ENCODE data around the gene RBM33.

The RBM33 gene

GRCh38 chr7:155728116-155728515, 83.7 kb downstream of the RBM33 start:
- DNase-seq, result no peak

- DNase-seq, result no peak
Measured at GRCh38 chr7:155729847-155730246, 85.4 kb downstream of the RBM33 start.

GRCh38 chr7:155731380-155731779, 86.9 kb downstream of the RBM33 start:
- no peak for DNase-seq

GRCh38 chr7:155731871-155732270, 87.4 kb downstream of the RBM33 start:
- no peak for DNase-seq

GRCh38 chr7:155732286-155732685, 87.8 kb downstream of the RBM33 start:
- no peak for DNase-seq

GRCh38 chr7:155733582-155734444, 89.4 kb downstream of the RBM33 start:
- DNase-seq, result no peak

- DNase-seq, result no peak
Measured at GRCh38 chr7:155734445-155734809, 90.0 kb downstream of the RBM33 start.

- DNase-seq, result no peak
Measured at GRCh38 chr7:155735442-155736115, 91.1 kb downstream of the RBM33 start.

GRCh38 chr7:155737590-155737989, 93.1 kb downstream of the RBM33 start:
- DNase-seq, result no peak

- DNase-seq, result no peak
Measured at GRCh38 chr7:155738104-155738503, 93.6 kb downstream of the RBM33 start.

GRCh38 chr7:155738652-155739537, 94.4 kb downstream of the RBM33 start:
- DNase-seq, result peak; percentile 54 to 58

GRCh38 chr7:155739538-155740143, 95.2 kb downstream of the RBM33 start:
- DNase-seq, result no peak

GRCh38 chr7:155741082-155741481, 96.6 kb downstream of the RBM33 start:
- no peak for DNase-seq

GRCh38 chr7:155741805-155742204, 97.3 kb downstream of the RBM33 start:
- DNase-seq, result no peak

- DNase-seq, result no peak
Measured at GRCh38 chr7:155743177-155743576, 98.7 kb downstream of the RBM33 start.

GRCh38 chr7:155744971-155745683, 100.7 kb downstream of the RBM33 start:
- no peak for DNase-seq

- DNase-seq, result no peak
Measured at GRCh38 chr7:155745737-155746136, 101.3 kb downstream of the RBM33 start.

- no peak for DNase-seq
Measured at GRCh38 chr7:155746188-155746587, 101.7 kb downstream of the RBM33 start.

GRCh38 chr7:155747209-155747608, 102.7 kb downstream of the RBM33 start:
- no peak for DNase-seq

GRCh38 chr7:155749578-155749977, 105.1 kb downstream of the RBM33 start:
- DNase-seq, result no peak

- no peak for DNase-seq
Measured at GRCh38 chr7:155750255-155751125, 106.0 kb downstream of the RBM33 start.

All from stimulated activated CD4-positive, alpha-beta T cell treated with anti-CD3 and anti-CD28 coated beads, Interleukin-2, amount 100 ng/mL, for 48 hours (primary cell).